Stimulated activated naive CD4-positive, alpha-beta T cell treated with Interleukin-2 at 50 U/mL for 16 hours (primary cell): ENCODE data around the gene PDE3B.
"Not testable (repeated sequence)": the region's sequence is repeated elsewhere in the genome, so short reads cannot be mapped to it uniquely, and the experiment has no call there.

ENCODE experiments used
- DNase-seq: peaks from one replicate; lab custom pipeline; 2025; lab: John Stamatoyannopoulos, UW

Gene PDE3B

DNA sequence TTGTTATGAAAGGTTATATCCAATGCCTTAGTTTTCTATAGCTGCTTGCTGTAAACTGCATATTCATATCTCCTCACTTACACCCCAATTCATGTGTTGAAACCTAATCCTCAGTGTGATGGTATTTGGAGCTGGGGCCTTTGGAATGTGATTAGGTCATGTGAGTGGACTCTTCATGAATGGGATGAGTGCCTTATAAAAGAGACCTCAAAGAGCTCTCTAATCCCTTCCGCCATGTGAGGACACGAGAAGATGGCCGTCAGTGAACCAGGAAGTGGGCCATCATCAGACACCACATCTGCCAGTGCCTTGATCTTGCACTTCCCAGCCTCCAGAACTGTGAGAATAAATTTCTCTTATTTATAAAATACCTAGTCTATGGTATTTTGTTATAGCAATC, 169.2 kb downstream of the PDE3B start:
- DNase-seq, result no peak

DNA sequence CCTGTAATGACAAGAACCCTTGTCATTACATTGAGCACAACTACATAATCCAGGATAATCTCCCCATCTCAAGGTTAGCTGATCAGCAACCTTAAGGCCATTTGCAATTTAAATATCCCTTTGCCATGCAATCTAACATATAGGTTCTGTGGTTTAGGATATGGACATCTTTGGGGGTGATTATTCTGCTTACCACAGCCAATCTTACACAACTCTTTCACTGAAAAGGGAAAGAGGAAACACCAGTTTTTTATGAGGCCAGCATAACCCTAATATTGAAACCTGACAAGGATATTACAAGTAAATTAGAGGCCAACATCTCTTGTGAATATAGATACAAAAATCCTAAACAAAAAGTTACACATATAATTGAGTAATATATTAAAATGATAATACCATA, 169.9 kb downstream of the PDE3B start:
- DNase-seq, result no peak

DNA sequence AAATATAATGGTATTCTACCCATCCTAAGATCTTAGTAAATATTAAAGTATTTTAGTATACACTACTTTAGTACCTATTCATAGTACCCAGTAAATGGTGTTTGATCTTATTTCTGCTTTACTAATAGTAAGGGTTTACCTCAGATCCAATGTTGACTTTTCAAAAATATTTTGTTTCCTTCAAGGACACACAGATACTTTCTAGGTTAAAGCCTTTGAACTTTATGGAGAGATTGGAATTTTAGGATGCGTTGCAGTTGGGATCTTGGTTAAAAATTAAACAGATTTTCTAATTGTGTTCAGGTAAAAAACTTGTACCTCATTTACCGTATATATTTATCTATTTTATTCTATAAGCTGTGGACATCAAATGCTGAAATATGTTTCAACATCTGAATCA, 175.2 kb downstream of the PDE3B start:
- no peak for DNase-seq

DNA sequence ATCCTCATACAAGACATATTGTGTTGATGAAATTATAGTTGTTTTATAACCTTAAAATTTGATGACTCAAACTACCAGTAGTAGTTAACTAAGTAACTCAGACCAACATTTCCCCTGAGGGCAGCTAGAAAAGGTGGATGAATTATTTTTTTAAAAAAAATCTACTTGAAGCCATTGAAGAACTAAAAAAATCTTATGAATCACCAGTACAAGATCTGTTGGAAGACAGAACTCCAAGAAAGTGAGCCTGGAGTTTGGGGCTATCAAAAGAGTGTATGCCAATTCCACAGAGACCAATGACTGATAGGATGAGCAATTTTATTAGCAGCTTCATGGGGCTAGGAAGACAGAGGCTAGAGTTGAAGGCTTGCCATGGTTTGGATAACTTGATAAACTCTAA, 176.0 kb downstream of the PDE3B start:
- DNase-seq, result no peak

DNA sequence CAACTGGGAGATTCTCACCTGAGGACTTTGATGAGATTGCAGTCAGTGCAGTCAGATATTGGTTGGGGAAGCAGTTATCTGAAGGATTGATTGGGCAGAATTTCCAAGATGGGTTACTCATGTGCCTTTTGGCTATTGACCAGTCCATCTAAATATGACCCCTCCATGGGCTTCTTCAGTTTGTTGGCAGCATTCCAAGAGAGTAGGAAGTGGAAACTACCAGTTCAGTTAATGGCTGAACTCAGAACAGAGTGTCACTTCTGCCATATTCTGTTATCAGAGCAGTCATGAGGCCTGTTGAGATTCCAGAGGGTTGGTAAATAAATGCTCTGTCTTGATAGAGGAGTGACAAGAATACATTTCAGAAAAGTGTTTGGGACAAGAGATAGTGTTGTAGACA, 177.4 kb downstream of the PDE3B start:
- DNase-seq, result no peak

- DNase-seq, result no peak
These were observed 183.0 kb downstream of the PDE3B start for GRCh38 chr11:14826600-14826999.

GRCh38 chr11:14835496-14836492, 192.2 kb downstream of the PDE3B start:
- no peak for DNase-seq

DNA sequence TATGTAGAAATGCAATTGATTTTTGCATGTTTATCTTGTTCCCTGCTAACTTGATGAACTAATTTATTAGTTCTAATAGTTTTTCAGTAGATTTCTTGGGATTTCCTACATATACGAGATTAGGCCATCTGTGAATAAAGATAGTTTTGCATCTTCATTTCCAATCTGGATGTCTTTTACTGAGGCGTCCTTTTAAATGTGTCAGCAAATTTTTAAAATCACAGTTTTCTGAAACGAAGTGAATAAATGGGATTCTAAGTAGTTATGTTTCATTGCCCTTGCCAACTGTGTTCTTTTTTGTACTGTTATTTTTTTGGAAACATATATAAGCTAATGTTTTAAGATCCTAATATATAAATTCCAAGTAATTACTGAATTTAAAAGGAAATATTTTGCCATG, 198.4 kb downstream of the PDE3B start:
- DNase-seq, result no peak

DNA sequence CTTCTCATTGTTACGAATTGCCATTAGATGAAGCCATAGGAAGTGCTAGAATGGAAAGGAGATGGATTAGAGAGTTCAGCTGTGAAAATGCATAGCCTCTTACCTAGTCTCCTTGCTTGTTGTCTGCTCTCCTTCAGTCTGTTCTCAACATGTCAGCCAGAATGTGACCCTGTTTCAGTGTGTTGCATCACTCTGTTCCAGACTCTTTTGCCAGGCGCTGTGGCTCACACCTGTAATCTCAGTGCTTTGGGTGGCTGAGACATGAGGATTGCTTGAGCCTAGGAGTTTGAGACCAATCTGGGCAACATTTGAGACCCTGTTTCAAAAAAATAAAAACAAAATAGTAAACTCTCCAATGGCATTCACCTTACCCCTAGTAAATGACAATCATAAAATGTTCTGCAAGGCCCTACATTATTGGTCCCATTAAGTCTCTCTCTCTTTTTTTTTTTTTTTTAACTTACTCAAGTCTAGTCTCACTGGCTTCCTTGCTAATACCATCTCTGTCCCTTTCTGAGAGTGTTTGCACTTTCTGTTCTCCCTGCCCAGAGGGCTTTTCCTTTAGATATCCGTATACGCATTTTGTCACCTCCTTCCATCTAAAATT, 209.1 kb downstream of the PDE3B start:
- DNase-seq, result no peak

DNA sequence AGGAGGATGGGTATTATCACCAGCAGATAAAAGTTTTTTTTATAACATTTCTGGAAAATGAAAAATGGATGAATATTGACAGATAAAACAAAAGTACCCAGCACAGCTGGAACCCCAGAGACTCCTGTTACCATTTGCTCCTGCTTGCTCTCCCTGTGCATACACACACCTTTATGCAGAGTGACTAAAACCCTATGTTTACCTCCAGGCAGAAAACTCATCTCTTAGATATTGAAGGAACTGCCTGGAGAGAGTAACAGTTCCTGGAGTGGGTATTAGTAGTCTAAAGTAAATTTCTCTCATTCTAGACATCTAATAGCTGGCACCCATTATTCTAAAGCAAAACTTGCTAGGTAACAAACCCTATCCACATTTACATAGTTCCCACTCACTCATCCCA, 210.5 kb downstream of the PDE3B start:
- no peak for DNase-seq

DNA sequence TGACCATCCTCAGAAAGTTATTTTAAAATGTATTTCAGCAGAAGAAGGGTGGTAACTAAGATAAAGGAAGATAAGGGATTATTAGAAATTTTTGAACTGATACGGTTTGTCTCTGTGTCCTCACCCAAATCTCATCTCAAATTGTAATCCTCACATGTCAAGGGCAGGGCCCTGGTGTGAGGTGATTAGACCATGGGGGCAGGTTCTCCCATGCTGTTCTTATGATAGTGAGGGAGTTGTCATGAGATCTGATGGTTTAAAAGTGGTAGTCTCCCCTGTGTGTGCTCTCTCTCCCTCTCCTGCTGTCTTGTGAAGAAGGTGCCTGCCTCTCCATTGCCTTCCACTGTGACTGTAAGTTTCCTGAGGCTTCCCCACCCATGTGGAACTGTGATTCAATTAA, 212.3 kb downstream of the PDE3B start:
- DNase-seq, result no peak

GRCh38 chr11:14857621-14858020, 214.0 kb downstream of the PDE3B start:
- DNase-seq, result no peak

- DNase-seq, result no peak
These were observed 214.8 kb downstream of the PDE3B start for GRCh38 chr11:14858404-14858803.

DNA sequence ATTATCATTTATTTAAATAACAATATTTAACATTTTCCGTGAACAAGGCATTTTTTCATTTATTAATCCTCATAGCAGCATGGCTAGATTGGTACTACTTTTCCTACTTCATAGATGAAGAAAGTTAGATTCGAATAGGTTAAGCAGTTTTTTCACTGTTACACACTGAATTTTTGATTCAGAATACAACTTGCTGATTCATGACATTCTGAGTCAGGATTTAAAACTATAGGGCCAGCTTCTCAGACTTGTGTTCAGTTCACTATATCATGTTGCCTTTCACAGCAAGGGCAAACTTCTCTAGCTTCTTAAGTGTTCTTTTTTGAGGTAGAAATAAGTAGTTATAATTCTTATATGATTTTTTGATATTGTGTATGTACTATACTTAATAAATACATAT, 216.9 kb downstream of the PDE3B start:
- DNase-seq, result no peak

DNA sequence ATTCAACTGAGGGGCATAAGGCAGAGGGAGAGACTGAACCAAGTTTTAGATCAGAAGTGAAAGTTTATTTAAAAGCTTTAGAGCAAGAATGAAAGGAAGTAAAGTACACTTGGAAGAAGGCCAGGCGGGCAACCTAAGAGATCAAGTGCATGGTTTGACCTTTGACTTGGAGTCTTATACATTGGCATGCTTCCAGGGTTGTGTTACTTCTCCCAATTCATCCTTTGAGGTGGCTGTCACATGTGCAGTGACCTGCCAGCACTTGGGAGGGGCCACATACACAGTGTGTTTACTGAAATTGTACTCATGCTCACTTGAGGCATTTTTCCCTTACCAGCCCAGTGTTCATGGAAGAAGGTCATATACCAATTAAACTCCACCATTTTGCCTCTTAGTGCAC, 218.1 kb downstream of the PDE3B start:
- DNase-seq, result no peak

DNA sequence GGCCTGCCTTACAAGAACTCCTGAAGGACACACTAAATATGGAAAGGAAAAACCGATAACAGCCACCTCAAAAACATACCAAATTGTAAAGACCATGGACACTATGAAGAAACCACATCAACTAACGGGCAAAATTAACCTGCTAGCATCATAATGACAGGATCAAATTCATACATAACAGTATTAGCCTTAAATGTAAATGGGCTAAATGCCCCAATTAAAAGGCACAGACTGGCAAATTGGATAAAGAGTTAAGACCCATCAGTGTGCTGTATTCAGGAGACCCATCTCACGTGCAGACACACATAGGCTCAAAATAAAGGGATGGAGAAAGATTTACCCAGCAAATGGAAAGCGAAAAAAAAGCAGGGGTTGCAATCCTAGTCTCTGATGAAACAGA, 220.2 kb downstream of the PDE3B start:
- DNase-seq, result not testable (repeated sequence)

GRCh38 chr11:14872032-14872431, 228.4 kb downstream of the PDE3B start:
- DNase-seq, result no peak

- no peak for DNase-seq
These were observed 230.0 kb downstream of the PDE3B start for GRCh38 chr11:14873632-14874031.

DNA sequence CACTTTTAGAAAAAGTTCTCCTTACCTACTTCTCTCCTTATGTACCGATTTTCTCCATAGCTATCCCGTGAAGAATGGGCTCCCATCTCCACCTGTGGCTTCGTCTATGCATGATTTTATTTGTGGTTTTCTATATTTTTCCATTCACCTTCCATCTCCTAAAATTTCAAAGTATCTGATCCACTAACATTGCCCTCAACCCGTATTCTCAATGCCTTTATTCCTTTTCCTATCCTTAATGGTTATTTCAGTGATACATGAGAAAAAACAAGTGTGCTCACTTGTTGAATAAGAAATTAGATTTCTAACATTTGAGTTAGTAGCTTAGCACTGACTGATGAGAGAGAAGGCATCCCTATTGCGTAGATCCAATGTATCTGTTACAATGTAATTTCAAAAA, 231.6 kb downstream of the PDE3B start:
- no peak for DNase-seq

DNA sequence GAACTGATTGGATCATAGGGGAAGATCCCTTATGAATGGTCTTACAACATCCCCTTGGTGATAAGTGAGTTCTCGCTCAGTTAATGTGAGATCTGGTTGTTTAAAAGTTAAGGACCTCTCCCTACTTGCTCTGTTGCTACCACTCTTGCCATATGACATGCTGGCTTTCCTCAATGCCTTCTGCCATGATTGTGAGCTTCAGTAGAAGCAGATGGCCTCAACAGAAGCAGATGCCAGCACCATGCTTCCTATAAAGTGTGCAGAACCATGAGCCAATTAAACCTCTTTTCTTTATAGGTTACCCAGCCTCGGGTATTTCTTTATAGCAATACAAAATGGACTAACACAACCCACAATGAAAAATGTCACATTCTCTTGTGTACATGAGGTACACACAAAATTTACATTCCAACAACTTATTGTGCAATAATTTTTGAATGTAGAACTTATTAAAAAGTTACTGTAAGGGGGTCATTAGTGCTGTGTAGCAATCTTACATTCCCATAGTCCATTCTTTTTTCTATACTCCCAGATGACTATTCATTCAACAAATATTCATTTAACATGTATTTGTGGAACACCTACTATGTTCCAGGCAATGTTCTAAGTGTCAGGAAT, 238.1 kb downstream of the PDE3B start:
- no peak for DNase-seq

DNA sequence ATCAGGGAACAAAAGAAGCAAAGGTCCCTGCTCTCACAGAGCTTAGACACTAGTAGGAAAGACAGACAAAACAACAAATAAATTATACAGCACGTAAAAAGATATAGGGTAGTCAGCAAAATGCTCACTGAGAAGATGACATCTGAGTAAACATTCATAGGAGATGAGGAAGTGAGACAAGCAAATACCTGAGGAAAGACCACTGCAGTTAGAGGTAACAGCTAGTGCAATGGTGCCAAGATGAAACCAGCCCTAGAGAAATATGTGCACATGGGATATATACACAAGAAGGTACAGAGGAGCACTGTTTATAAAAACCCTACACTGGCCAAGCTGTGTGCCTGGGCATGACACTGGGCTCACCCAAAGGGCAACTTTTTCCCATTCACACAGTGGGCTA, 238.6 kb downstream of the PDE3B start:
- DNase-seq, result no peak

- DNase-seq, result not testable (repeated sequence)
These were observed 240.1 kb downstream of the PDE3B start for GRCh38 chr11:14883683-14884082.

DNA sequence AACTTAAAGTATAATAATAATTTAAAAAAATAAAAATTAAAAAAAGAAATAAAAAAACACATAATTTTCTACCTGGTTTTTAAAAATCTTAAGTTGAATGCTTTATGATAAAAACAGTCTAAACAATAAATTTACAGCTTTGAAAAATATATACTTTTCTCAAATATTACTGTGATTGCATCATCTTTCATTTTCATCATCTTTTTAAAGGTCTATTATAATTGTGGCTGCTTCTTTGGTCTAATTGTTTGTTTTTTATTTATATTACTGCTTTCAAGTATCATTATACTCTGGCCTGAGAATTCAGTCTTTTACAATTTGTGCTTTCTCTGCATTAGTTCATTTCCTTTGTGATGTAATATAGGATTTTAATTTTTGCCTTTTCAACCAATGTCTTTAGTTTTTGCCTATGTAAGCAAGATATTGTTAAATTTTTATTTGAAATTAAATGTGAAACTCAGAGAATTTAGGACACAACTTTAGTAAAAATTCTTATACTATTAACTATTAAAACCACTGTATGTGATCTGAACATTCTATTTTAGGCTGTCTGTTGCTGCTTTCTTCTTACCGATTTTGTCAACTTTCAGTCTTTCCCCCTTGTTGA, 241.2 kb downstream of the PDE3B start:
- DNase-seq, result no peak
